GM21528 (cell line): ENCODE data around the gene SNAI1.
"Not testable (repeated sequence)": the region's sequence is repeated elsewhere in the genome, so short reads cannot be mapped to it uniquely, and the experiment has no call there.

Experiments used
- ATAC-seq: cut with Tn5 transposase; IDR thresholded peaks from one replicate; pipeline ENCODE4 v1.9.1; 2021; ENCODE audit warnings: mild to moderate bottlenecking, moderate library complexity; ENCODE audit not compliant: unreplicated experiment, low FRiP score

SNAI1 gene

DNA sequence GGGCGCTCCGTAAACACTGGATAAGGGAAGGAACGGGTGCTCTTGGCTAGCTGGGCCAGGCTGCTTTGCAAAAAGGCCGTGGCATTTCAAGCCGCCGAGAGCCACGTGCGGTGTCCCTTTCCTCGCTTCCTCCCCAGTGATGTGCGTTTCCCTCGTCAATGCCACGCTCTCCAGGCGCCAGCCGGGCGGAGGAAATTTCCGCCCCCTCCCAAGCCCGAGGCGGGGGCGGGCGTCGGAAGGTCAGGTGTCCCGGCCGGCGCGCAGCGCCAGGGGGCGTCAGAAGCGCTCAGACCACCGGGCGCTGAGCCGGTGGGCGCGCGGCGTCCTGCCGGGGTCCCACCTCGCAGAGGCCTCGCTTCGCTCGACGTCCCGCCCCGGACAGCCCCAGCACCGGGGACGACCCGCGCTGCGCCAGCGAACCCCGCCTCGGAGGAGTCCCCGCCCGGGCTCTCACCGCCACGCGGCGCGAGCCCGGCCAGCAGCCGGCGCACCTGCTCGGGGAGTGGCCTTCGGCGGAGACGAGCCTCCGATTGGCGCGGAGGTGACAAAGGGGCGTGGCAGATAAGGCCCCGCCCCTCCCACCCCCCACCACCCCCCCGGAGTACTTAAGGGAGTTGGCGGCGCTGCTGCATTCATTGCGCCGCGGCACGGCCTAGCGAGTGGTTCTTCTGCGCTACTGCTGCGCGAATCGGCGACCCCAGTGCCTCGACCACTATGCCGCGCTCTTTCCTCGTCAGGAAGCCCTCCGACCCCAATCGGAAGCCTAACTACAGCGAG, at the start of gene SNAI1:
Gene SNAI1, plus strand, starts transcription at position 635 of the 777 bp plus-strand sequence. Its CDS starts 80 bp downstream, at position 715.
- ATAC-seq: peak; percentile 78

- peak; percentile 1 for ATAC-seq
These were observed 47.0 kb upstream of the SNAI1 start for GRCh38 chr20:49935746-49936152.

DNA sequence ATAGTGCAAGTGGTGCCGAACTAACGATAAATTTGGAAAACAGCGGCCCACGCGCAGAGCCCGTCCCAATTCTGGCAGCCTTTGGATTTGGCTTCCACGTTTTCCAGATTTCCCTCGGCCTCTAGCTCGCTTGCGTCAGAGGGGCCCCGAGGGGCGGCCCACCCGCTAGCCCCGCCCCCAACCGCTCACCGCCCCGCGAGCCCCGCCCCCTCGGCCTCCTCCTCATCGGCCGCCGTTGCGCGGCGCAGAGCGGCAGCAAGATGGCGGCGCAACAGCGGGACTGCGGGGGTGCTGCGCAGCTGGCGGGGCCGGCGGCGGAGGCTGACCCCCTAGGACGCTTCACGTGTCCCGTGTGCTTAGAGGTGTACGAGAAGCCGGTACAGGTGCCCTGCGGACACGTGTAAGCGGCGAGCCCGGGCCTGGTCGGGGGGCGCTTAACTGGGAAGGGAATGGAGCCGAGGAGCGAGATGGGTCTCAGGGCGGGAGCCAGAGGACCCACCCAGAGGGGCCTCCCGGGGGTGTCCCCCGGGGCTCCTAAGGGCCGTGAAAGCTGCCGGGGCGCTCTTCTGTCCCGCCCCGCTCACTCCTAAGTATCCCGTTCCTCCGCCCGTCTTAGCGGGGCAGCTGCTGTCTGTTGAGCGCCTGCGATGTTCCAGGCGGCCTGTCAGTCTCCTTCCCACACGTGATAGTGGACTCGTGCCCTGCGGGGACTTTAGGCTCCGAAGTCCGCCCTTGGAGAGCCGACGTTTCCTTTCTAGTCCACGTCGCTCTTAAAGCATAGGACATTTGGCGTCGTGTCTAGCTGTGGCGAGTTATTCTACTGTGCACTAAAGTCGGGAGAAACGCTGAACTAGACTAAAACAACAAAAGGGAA, 46.4 kb upstream of the SNAI1 start, which contains the start of gene RNF114:
Gene RNF114, plus strand, starts transcription at position 245 of the 874 bp plus-strand sequence. Its CDS starts 16 bp downstream, at position 261.
- peak; percentile 71 for ATAC-seq

DNA sequence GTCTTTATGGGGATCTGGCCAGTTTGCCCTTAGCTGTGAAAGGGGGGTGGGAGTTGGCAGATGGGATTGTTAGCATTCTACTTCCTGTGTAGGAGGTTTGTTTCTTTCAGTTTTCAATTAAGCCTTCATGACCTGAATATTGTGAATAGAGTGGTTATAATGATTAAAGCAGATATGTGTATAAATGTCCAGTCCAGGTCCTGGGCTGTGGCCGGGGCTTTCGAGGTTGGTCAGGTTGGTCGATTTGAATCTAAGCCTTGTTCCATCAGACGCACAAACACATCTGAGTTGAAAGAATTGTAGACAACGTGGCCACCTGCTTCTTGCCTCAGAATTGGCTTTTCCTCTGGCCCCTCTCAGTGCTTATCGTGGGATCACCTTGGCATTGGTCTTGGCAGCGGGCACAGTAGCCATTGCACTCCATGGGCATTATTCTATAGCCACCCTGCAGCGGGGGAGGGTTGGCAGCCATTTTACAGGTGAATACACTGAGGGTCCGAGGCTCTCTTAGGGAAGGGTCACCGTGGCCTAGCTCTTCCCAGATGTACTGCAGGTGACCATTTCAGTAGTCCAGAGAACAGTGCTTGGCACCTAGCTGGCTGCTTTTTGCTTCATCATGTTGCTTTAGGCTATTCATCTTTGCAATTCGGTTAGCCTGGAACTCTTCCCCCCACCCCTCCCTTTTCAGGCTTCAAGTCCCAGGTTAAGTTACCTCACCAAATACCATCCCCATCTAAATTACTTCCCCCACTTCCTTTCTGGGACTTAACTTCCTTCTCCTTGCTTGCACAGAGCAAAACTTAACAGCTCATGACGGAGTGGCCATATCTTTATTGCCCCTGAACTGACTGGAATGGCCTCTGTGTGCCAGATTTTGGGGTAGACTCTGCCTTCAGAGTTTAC, 45.5 kb upstream of the SNAI1 start:
- no peak for ATAC-seq

DNA sequence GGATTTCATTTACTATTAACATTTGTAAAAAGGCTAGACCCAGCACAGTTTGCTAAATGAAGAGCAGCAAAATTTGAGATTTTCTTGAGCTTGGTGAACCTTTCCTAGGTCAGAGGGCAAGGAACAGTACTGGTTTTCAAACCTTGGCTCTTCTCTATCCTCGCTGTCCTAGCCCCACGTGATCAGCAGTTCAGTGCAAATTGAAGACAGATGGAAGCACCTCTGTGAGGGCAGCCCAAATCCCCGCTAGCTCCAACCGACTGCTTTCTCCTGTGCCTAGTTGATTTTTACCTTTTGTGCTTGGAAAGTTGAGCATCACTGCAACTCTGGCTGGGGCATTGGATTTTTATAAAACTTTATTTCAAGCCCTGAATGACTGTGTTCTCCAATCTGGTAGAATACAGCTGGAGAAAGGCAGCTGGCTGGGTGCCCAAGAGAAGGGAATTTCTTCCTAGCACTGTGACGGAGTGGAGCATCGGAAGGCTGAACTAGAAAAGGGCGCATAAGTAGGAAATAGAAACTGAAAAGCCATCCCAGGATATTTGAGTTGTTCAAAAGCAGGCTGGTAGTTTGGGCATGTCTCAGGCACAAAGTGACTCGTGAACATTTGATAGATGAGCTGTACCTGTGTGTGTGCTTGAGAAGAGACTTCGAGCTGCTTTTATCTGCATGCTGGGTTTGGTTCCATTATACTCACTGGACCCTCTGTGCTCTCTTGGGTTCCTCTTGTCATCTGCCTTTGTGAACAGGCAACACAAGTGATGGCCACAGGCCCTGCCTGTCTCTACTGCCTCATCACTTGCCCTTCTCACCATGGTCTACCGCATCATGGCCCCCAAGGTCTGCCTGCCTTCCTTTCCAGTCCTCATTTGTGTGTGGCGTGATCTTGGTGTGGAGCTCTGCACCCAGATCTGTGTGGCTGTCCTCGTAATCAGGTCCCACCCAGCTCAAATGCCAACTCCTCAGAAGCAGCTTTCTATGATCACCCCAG, 44.3 kb upstream of the SNAI1 start:
- ATAC-seq: no peak

- no peak for ATAC-seq
These were observed 41.3 kb upstream of the SNAI1 start for GRCh38 chr20:49941456-49941855.

DNA sequence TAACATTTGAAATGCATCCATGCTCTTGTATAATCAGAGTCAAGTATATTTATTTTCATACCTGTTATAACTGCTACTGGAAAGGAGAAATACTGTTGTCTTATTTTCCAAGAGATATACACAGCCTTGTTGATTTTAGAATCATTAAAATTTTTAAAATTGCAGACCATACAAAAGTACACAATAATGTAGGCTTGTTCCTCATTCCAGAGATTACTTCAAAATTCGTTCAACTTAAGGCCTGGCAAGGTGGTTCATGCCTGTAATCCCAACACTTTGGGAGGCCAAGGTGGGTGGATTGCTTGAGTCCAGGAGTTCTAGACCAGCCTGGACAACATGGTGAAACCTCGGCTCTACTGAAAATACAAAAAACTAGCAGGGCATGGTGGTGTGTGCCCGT, 40.5 kb upstream of the SNAI1 start:
- no peak for ATAC-seq

DNA sequence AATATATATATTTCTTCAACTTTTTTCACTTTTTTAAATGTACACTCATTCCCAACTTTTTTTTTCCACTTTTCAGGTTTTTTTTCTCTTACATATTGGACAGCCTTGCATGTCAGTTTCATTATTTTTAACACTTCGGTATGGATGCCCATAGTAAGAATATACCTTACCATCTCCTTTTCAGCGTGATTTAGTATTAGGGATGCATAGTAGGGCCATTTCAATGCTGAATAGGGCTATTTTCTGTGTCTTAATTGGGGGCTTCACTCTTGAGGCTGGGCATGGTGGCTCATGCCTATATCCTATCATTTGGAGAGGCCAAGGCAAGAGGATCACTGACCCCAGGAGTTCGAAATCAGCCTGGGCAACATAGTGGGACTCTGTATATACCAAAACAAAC, 39.8 kb upstream of the SNAI1 start:
- ATAC-seq: no peak

DNA sequence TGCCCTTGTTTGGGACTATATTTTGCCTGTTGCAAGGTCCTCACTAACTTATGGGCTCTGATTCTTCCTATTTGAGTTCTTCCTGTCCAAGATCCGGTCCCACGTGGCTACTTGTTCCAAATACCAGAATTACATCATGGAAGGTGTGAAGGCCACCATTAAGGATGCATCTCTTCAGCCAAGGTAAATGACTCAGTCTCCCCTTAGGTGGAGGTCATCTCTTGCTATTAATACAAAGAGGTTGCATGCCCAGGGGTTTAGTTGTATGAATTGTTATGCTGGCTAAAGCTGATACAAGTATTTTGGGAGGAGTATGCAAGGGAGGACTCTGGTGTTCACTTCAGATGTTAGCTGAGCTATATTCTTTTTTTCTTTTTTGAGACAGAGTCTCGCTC, 37.5 kb upstream of the SNAI1 start:
- no peak for ATAC-seq

GRCh38 chr20:49945701-49946477, 36.9 kb upstream of the SNAI1 start:
- no peak for ATAC-seq

- ATAC-seq: no peak
These were observed 34.6 kb upstream of the SNAI1 start for GRCh38 chr20:49948178-49948577.

DNA sequence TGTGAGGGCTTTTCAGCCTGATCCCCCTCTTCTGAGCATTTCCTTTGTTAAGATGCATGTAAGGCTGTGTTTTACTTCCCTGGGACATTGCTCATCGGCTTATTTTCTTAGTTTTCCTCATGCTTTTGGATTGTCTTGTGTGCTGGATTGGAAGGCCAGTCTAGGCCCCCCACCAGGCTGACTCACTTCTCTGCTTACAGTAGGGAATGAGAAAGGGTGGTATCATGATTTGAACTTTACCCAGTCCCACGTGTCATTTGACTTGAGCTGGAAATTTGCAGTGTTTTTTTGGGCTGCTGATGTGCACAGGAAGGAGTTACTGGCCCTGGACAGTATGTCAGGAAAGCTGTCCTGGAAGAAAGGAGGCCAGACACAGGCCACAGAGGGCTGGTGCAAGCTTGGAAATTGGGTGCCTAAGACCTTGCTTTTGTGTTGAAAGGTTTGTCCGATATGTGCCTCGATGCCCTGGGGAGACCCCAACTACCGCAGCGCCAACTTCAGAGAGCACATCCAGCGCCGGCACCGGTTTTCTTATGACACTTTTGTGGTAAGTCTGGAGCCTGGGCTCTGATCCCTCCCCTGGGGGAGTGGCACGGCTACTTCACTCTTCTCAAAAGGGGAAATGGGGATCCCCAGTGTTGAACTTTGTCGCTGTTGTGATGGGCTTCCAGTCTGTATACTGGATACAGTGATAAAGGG, 33.8 kb upstream of the SNAI1 start:
- ATAC-seq: no peak

- ATAC-seq: no peak
These were observed 31.6 kb upstream of the SNAI1 start for GRCh38 chr20:49951151-49951550.

DNA sequence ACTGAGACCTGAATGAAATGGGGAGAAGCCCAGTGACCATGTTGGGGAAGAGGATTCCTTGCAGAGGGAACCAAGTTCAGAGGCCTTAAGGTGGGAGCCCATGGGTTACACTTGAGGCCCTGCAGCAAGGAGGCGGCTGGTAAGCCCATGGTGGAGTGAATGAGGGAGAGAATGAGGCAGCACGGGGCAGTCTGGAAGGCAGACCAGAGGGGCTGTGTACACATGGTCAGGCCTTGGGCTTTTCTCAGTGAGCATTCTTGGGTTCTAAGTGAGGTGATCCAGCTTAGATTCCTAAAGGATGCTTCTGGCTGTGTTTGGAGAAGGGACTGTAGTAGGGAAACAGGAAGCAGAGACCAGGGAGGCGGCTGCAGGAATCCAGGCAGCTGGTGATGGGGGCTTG, 27.6 kb upstream of the SNAI1 start:
- ATAC-seq: no peak

DNA sequence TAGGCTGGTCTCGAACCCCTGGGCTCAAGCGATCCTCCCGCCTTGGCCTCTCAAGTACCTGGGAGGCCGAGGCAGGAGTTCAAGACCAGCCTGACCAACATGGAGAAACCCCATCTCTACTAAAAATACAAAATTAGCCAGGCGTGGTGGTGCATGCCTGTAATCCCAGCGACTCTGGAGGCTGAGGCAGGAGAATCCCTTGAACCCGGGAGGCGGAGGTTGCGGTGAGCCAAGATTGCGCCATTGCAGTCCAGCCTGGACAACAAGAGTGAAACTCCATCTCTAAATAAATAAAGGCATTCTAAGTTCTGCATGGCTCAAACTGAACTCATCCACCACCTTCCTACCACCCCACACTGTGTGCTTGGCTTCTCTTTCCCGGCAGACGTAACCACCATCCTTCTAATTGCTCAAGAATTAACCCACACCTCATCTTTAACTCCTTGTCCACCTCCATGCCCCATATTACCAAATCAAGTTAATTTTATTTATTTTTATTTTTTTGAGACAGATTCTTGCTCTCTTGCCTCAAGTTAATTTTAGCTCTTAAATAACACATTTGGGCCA, 26.9 kb upstream of the SNAI1 start:
- ATAC-seq: not testable (repeated sequence)

DNA sequence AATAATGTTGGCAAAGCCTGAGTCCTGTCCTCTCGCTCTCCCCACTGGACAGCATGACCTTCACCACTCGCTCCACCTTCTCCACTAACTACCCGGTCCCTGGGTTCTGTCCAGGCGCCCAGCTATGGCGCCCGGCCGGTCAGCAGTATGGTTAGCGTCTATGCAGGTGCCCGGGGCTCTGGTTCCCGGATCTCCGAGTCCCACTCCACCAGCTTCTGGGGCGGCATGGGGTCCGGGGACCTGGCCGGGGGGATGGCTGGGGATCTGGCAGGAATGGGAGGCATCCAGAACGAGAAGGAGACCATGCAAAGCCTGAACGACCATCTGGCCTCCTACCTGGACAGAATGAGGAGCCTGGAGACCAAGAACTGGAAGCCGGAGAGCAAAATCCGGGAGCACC, 26.1 kb upstream of the SNAI1 start:
- ATAC-seq: no peak

DNA sequence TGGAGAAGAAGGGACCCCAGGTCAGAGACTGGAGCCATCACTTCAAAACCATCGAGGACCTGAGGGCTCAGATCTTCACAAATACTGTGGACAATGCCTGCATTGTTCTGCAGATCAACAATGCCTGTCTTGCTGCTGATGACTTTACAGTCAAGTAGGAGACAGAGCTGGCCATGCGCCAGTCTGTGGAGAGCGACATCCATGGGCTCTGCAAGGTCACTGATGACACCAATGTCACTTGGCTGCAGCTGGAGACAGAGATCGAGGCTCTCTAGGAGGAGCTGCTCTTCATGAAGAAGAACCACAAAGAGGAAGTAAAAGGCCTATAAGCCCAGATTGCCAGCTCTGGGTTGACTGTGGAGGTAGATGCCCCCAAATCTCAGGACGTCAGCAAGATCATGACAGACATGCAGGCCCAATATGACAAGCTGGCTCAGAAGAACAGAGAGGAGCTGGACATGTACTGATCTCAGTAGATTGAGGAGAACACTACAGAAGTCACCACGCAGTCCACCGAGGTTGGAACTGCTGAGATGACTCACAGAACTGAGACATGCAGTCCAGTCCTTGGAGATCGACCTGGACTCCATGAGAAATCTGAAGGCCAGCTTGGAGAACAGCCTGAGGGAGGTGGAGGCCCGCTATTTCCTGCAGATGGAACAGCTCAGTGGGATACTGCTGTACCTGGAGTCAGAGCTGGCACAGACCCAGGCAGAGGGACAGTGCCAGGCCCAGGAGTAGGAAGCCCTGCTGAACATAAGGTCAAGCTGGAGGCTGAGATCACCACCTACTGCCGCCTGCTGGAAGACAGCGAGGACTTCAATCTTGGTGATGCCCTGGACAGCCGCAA, 25.5 kb upstream of the SNAI1 start:
- not testable (repeated sequence) for ATAC-seq
